EL (cell line): Measurements from ENCODE around the gene RAB13.

Experiments used
- DNase-seq: peaks from one replicate; pipeline ENCODE4 v3.0.0-alpha.2; 2016

RAB13 gene

GRCh38 chr1:153932156-153933131, 53.7 kb downstream of the RAB13 start:
- DNase-seq, result no peak
